Tongue (tissue), 2 donors: ENCODE measurements around the gene DBNDD1. TPM values are rescaled to one million over a fixed set of nuclear protein-coding genes. Genes with fewer than 3 reads are reported as not detected.
"Not testable (repeated sequence)": the region's sequence is repeated elsewhere in the genome, so short reads cannot be mapped to it uniquely, and the experiment has no call there.

Experiments
- DNase-seq: peaks from one replicate; pipeline ENCODE4 v3.0.0-alpha.2; 2015
- total RNA-seq: library from RNA; depleted of rRNA; stranded (reverse); fragments of >200 nt; gene quantifications from one replicate; pipeline ENCODE4 v1.2.3, GENCODE V29; 2014

DBNDD1 gene
- total RNA-seq, 1 donor from 2014 or later: 2.3 TPM

DNA sequence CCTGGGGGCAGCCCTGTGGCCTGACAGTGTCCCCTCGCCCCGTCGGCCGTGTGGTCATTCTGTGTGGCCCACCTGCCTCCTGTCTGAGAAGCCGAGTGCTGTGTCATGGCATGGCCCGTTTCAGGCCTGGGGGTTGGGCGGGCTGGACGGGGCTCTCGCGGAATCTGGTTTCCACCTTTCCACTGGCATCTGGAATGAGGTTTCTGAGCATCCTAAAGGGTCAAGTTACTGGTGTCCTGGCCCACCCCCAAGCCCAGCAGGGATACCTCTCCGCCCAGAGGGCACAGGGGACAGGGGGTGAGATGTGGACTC lies 7.8 kb downstream of the DBNDD1 start:
- DNase-seq: no peak

- no peak for DNase-seq
These were observed 8.4 kb downstream of the DBNDD1 start for GRCh38 chr16:90010676-90011507.

- no peak for DNase-seq
These were observed 9.9 kb downstream of the DBNDD1 start for GRCh38 chr16:90009172-90009899.

DNA sequence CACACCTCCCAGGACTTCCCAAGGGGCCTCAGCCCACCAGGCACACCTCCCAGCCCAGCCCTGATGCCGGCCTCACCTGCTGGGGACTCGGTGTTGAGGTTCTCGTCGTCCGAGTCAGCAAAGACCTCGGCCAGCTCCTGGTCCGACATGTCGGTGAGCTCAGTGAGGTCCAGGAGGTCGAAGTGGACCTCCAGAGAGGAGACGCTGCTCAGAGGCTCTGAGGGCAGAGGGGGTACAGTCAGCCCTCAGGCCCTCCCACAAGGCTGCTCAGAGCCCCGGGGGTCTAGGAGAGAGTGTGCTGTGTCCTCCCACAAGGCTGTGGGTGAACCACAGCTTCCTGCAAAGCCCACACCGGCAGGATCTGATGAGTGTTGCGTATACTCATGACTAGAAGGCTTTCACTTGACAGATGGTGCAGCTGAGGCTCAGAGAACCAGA lies 10.5 kb downstream of the DBNDD1 start:
- DNase-seq: no peak

GRCh38 chr16:90007635-90008234 lies 11.5 kb downstream of the DBNDD1 start:
- not testable (repeated sequence) for DNase-seq

- no peak for DNase-seq
These were observed 12.2 kb downstream of the DBNDD1 start for GRCh38 chr16:90007015-90007414.

- DNase-seq: no peak
These were observed 13.1 kb downstream of the DBNDD1 start for GRCh38 chr16:90005956-90006663.

- DNase-seq: no peak
These were observed 14.7 kb downstream of the DBNDD1 start for GRCh38 chr16:90004577-90004976.

GRCh38 chr16:90002759-90003158 lies 16.5 kb downstream of the DBNDD1 start:
- DNase-seq: no peak

GRCh38 chr16:90001761-90002503 lies 17.3 kb downstream of the DBNDD1 start:
- no peak for DNase-seq

GRCh38 chr16:90000733-90001427 lies 18.4 kb downstream of the DBNDD1 start:
- DNase-seq: no peak

GRCh38 chr16:89999831-90000574 lies 19.3 kb downstream of the DBNDD1 start:
- DNase-seq: no peak

DNA sequence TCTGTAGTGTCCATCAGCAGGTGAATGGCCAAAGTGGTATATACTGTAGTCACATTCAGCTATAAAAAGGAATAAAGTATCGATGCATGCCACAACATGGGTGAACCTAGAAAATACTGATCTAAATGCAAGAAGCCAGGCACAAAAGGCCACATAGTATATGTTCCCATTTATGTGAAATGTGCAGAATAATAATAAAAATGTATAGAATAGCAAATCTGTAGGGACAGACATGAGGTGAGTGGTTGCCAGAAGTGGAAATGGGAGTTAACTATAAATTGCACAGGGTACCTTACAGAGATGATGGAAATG lies 23.1 kb downstream of the DBNDD1 start:
- no peak for DNase-seq

- not testable (repeated sequence) for DNase-seq
These were observed 23.6 kb downstream of the DBNDD1 start for GRCh38 chr16:89995475-89996177.

- not testable (repeated sequence) for DNase-seq
These were observed 24.4 kb downstream of the DBNDD1 start for GRCh38 chr16:89994721-89995474.

- no peak for DNase-seq
These were observed 24.9 kb downstream of the DBNDD1 start for GRCh38 chr16:89994389-89994720.

DNA sequence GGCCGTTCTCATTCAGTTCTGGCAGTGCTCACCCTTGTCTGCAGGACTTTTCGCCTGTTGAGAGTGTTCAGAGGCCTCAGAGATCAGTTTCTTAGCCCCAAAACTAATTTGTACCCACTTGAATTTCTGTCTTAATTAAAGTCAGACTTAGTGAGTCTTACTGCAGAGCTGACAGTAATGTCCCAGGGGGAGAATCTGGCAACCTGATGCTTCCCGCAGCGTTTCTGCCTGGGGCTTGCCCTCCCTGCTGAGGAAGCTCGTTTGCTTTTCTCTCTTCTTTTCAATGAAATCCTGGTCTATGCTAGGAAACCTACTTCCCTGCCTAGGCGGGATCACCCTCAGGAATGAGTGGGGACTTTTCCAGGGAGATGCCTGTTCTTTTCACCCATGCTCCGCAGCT lies 25.3 kb downstream of the DBNDD1 start:
- no peak for DNase-seq

- no peak for DNase-seq
These were observed 25.9 kb downstream of the DBNDD1 start for GRCh38 chr16:89993377-89993776.

DNA sequence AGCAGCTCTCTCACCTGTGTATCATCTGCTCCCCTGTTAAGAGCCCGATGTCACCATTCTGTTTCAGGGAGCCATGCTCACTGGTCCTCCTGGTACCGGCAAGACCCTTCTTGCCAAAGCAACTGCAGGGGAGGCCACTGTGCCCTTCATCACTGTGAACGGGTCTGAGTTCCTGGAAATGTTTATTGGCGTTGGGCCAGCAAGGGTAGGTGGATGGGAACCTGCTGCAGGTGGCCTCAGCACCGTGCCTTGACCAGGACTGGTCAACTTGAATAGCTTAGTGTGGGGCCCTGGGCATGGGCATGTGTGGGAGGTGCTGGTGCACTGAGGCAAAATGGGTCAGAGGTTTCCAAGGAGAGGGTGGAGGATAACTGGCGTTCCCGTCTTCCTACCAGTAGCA lies 28.5 kb downstream of the DBNDD1 start:
- DNase-seq: no peak
